SK-N-SH (cell line): ENCODE results near the gene ANP32A.

ENCODE experiments used
- EP300 ChIP-seq, 2 experiments: IDR thresholded peaks; 2 replicates each; pipeline versions ENCODE4 v1.4.0 to v1.6.1; 2012; ENCODE audit warnings: borderline replicate concordance in 1 of 2, low read depth in 1 of 2, low read length in 1 of 2
- EZH2phosphoT487 ChIP-seq: fragments of 200-600 bp; sonication (generic); IDR thresholded peaks from 2 replicates; pipeline ENCODE4 v1.6.1; 2017; ENCODE audit warnings: low read depth, mixed run types, mild to moderate bottlenecking, antibody characterized with exemption, moderate library complexity, borderline replicate concordance
- GABPA ChIP-seq: IDR thresholded peaks from 2 replicates; pipeline ENCODE4 v1.4.0; 2012; ENCODE audit warnings: low read depth, mild to moderate bottlenecking
- JUND ChIP-seq: IDR thresholded peaks from 2 replicates; pipeline ENCODE4 v1.4.0; 2012
- MAX ChIP-seq: IDR thresholded peaks from 2 replicates; pipeline ENCODE4 v1.4.0; 2012; ENCODE audit warnings: low read depth
- MXI1 ChIP-seq: IDR thresholded peaks from 2 replicates; pipeline ENCODE4 v1.6.1; 2012; ENCODE audit warnings: mild to moderate bottlenecking, low read depth, low read length, improper control_type of control experiment
- POLR2AphosphoS5 ChIP-seq: IDR thresholded peaks from 2 replicates; pipeline ENCODE4 v1.6.1; 2012; ENCODE audit warnings: low read depth, low read length
- RAD21 ChIP-seq: IDR thresholded peaks from 2 replicates; pipeline ENCODE4 v1.6.1; 2012; ENCODE audit warnings: mild to moderate bottlenecking, low read length
- RFX5 ChIP-seq: IDR thresholded peaks from 2 replicates; pipeline ENCODE4 v1.6.1; 2012; ENCODE audit warnings: mild to moderate bottlenecking, improper control_type of control experiment, low read length
- SIN3A ChIP-seq: IDR thresholded peaks from 2 replicates; pipeline ENCODE4 v1.6.1; 2012; ENCODE audit warnings: low read depth, mild to moderate bottlenecking, low read length, moderate library complexity, borderline replicate concordance
- TCF12 ChIP-seq: IDR thresholded peaks from 2 replicates; pipeline ENCODE4 v1.4.0; 2012
- YY1 ChIP-seq: IDR thresholded peaks from 2 replicates; pipeline ENCODE4 v1.4.0; 2012; ENCODE audit warnings: low read depth, mild to moderate bottlenecking
- TF ChIP-seq, protein P1 (sequence below): fragments of 200-600 bp; sonication (generic); IDR thresholded peaks from 2 replicates; pipeline ENCODE4 v1.6.1; 2017; ENCODE audit warnings: antibody characterized with exemption, mild to moderate bottlenecking, moderate library complexity
- TF ChIP-seq, protein P2 (sequence below): IDR thresholded peaks from 2 replicates; pipeline ENCODE4 v1.6.1; 2012; ENCODE audit warnings: mild to moderate bottlenecking, low read depth, low read length, moderate library complexity

- TF ChIP-seq, protein P1, sequence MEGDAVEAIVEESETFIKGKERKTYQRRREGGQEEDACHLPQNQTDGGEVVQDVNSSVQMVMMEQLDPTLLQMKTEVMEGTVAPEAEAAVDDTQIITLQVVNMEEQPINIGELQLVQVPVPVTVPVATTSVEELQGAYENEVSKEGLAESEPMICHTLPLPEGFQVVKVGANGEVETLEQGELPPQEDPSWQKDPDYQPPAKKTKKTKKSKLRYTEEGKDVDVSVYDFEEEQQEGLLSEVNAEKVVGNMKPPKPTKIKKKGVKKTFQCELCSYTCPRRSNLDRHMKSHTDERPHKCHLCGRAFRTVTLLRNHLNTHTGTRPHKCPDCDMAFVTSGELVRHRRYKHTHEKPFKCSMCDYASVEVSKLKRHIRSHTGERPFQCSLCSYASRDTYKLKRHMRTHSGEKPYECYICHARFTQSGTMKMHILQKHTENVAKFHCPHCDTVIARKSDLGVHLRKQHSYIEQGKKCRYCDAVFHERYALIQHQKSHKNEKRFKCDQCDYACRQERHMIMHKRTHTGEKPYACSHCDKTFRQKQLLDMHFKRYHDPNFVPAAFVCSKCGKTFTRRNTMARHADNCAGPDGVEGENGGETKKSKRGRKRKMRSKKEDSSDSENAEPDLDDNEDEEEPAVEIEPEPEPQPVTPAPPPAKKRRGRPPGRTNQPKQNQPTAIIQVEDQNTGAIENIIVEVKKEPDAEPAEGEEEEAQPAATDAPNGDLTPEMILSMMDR = no peak
- TF ChIP-seq, protein P2, sequence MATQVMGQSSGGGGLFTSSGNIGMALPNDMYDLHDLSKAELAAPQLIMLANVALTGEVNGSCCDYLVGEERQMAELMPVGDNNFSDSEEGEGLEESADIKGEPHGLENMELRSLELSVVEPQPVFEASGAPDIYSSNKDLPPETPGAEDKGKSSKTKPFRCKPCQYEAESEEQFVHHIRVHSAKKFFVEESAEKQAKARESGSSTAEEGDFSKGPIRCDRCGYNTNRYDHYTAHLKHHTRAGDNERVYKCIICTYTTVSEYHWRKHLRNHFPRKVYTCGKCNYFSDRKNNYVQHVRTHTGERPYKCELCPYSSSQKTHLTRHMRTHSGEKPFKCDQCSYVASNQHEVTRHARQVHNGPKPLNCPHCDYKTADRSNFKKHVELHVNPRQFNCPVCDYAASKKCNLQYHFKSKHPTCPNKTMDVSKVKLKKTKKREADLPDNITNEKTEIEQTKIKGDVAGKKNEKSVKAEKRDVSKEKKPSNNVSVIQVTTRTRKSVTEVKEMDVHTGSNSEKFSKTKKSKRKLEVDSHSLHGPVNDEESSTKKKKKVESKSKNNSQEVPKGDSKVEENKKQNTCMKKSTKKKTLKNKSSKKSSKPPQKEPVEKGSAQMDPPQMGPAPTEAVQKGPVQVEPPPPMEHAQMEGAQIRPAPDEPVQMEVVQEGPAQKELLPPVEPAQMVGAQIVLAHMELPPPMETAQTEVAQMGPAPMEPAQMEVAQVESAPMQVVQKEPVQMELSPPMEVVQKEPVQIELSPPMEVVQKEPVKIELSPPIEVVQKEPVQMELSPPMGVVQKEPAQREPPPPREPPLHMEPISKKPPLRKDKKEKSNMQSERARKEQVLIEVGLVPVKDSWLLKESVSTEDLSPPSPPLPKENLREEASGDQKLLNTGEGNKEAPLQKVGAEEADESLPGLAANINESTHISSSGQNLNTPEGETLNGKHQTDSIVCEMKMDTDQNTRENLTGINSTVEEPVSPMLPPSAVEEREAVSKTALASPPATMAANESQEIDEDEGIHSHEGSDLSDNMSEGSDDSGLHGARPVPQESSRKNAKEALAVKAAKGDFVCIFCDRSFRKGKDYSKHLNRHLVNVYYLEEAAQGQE = no peak
- TF ChIP-seq YY1 (no peak), JUND (no peak), GABPA (no peak), TCF12 (no peak), RAD21 (no peak), EZH2phosphoT487 (no peak), MXI1 (no peak), POLR2AphosphoS5 (no peak), EP300 (IDR thresholded peaks at IDR 0.05; ENCODE audit: borderline replicate concordance in 1 of 2, low read depth in 1 of 2, low read length in 1 of 2) (no peak), MAX (no peak), RFX5 (no peak), SIN3A (no peak)
Measured at GRCh38 chr15:68822818-68823217, 2.1 kb upstream of the ANP32A start.
